OCI-LY3 (cell line): ENCODE data around the gene RPS6KB2.

Source experiments
- CTCF ChIP-seq: fragments of 200-600, 300-600 bp; sonication (generic); IDR thresholded peaks from 2 replicates; pipeline ENCODE4 v1.5.1; 2014; ENCODE audit warnings: antibody characterized with exemption, low read length, low read depth
- EZH2phosphoT487 ChIP-seq: fragments of 200-600 bp; shearing (Covaris generic); IDR thresholded peaks from 2 replicates; pipeline ENCODE4 v1.6.1; 2018; ENCODE audit warnings: antibody characterized with exemption, mixed run types, low read depth

- TF ChIP-seq CTCF (no peak), EZH2phosphoT487 (no peak)
These were observed at the start of gene RPS6KB2 for GRCh38 chr11:67428052-67429001.
